HepG2 (cell line): Measurements from ENCODE around the gene C20orf204. TPM values are rescaled to one million over a fixed set of nuclear protein-coding genes. Genes with fewer than 3 reads are reported as not detected.

ENCODE experiments used
- AGO2 ChIP-seq: fragments of 200-400 bp; formaldehyde crosslinking; optimal IDR thresholded peaks from 2 replicates; pipeline ENCODE3; 2017; ENCODE audit warnings: mild to moderate bottlenecking, low read depth, low read length, moderate library complexity
- CREB3 ChIP-seq: sonication (generic); formaldehyde crosslinking; IDR thresholded peaks from 2 replicates; pipeline ENCODE4 v1.5.0; 2020; ENCODE audit warnings: missing genetic modification reagents
- FOXK1 ChIP-seq: sonication (generic); formaldehyde crosslinking; IDR thresholded peaks from 2 replicates; pipeline ENCODE4 v1.4.0; 2020; ENCODE audit warnings: low read depth, missing genetic modification reagents, borderline replicate concordance
- HDAC6 ChIP-seq: fragments of 200-600 bp; sonication (generic); IDR thresholded peaks from 2 replicates; pipeline ENCODE4 v1.7.0; 2017; ENCODE audit warnings: mild to moderate bottlenecking, antibody characterized with exemption, low read length, low read depth
- KDM5B ChIP-seq: sonication (generic); formaldehyde crosslinking; IDR thresholded peaks from 2 replicates; pipeline ENCODE4 v1.4.0; 2020; ENCODE audit warnings: missing genetic modification reagents, mild to moderate bottlenecking, borderline replicate concordance
- KLF13 ChIP-seq: sonication (generic); formaldehyde crosslinking; IDR thresholded peaks from 2 replicates; pipeline ENCODE4 v1.4.0; 2020; ENCODE audit warnings: mild to moderate bottlenecking, missing genetic modification reagents
- PAWR ChIP-seq: sonication (generic); formaldehyde crosslinking; IDR thresholded peaks from 2 replicates; pipeline ENCODE4 v1.4.0; 2020; ENCODE audit warnings: missing genetic modification reagents, mild to moderate bottlenecking, borderline replicate concordance
- RARA ChIP-seq: IDR thresholded peaks from 2 replicates; pipeline ENCODE4 v1.6.1; 2016; ENCODE audit warnings: missing genetic modification reagents, missing compliant biosample characterization
- SRF ChIP-seq: IDR thresholded peaks from 2 replicates; pipeline ENCODE4 v1.6.1; 2011; ENCODE audit warnings: mild to moderate bottlenecking, low read depth, low read length, moderate library complexity
- TCF7L2 ChIP-seq: IDR thresholded peaks from 2 replicates; pipeline ENCODE4 v1.6.1; 2011; ENCODE audit warnings: mild to moderate bottlenecking, low read depth, low read length, moderate library complexity
- THRA ChIP-seq: sonication (generic); formaldehyde crosslinking; IDR thresholded peaks from 2 replicates; pipeline ENCODE4 v1.4.0; 2020; ENCODE audit warnings: missing genetic modification reagents, borderline replicate concordance
- TOPORS ChIP-seq: sonication (generic); formaldehyde crosslinking; IDR thresholded peaks from 2 replicates; pipeline ENCODE4 v1.8.0; 2023; ENCODE audit warnings: mild to moderate bottlenecking, missing genetic modification reagents
- ZFP36L1 ChIP-seq: sonication (generic); formaldehyde crosslinking; IDR thresholded peaks from 2 replicates; pipeline ENCODE4 v1.8.0; 2022; ENCODE audit warnings: mild to moderate bottlenecking, missing genetic modification reagents, moderate library complexity
- ZNF17 ChIP-seq: sonication (generic); formaldehyde crosslinking; IDR thresholded peaks from 2 replicates; pipeline ENCODE4 v1.5.0; 2020; ENCODE audit warnings: mild to moderate bottlenecking, missing genetic modification reagents
- ZNF235 ChIP-seq: sonication (generic); formaldehyde crosslinking; IDR thresholded peaks from 2 replicates; pipeline ENCODE4 v1.8.1; 2023; ENCODE audit warnings: mild to moderate bottlenecking, missing genetic modification reagents, borderline replicate concordance
- ZNF24 ChIP-seq: fragments of 450-650 bp; IDR thresholded peaks from 2 replicates; pipeline ENCODE4 v1.6.1; 2017; ENCODE audit warnings: antibody characterized with exemption, mild to moderate bottlenecking
- ZNF414 ChIP-seq: sonication (generic); formaldehyde crosslinking; IDR thresholded peaks from 2 replicates; pipeline ENCODE4 v1.5.0; 2020; ENCODE audit warnings: missing genetic modification reagents
- ZNF607 ChIP-seq: sonication (generic); formaldehyde crosslinking; IDR thresholded peaks from 2 replicates; pipeline ENCODE4 v1.5.1; 2020; ENCODE audit warnings: missing genetic modification reagents, mild to moderate bottlenecking, borderline replicate concordance
- ZNF660 ChIP-seq: sonication (generic); formaldehyde crosslinking; IDR thresholded peaks from 2 replicates; pipeline ENCODE4 v1.5.1; 2020; ENCODE audit warnings: mild to moderate bottlenecking, low read depth, missing genetic modification reagents, borderline replicate concordance
- polyA plus RNA-seq, 8 experiments: library from polyadenylated mRNA; depleted of rRNA in 3 of 8; stranded (reverse) in 7 of 8; unstranded in 1 of 8; fragments of >200 nt; fragmentation: Illumina TruSeq in 4 of 8; extraction: Trizol in 4 of 8; gene quantifications; 2 replicates each; pipeline versions ENCODE4 v1.2.1 to v1.2.3, GENCODE V29; 2011 to 2016; ENCODE audit warnings: low read depth in 4 of 8, missing spikeins in 1 of 8, mixed read lengths in 1 of 8; ENCODE audit not compliant: insufficient read depth in 1 of 8
- total RNA-seq, 5 experiments: library from RNA; depleted of rRNA; stranded (reverse); fragments of >200 nt; fragmentation: Illumina TruSeq; extraction: Trizol; gene quantifications; 2 replicates each; pipeline ENCODE4 v1.2.3, GENCODE V29; 2016; ENCODE audit warnings: low read depth in 1 of 5
- TF ChIP-seq, protein P1 (sequence below): sonication (generic); formaldehyde crosslinking; IDR thresholded peaks from 2 replicates; pipeline ENCODE4 v1.4.0; 2020; ENCODE audit warnings: missing genetic modification reagents
- TF ChIP-seq, protein P2 (sequence below): sonication (generic); formaldehyde crosslinking; IDR thresholded peaks from 2 replicates; pipeline ENCODE4 v1.5.1; 2020; ENCODE audit warnings: mild to moderate bottlenecking, missing genetic modification reagents
- TF ChIP-seq, protein P3 (sequence below): sonication (generic); formaldehyde crosslinking; IDR thresholded peaks from 2 replicates; pipeline ENCODE4 v1.4.0; 2020; ENCODE audit warnings: mild to moderate bottlenecking, missing genetic modification reagents

Gene C20orf204
- total and polyA plus RNA-seq, 2 of the 13 experiments (the other 11 are each of a cell fraction or from before 2014, with no cell fraction given), result 22.1 to 80.0 TPM

DNA sequence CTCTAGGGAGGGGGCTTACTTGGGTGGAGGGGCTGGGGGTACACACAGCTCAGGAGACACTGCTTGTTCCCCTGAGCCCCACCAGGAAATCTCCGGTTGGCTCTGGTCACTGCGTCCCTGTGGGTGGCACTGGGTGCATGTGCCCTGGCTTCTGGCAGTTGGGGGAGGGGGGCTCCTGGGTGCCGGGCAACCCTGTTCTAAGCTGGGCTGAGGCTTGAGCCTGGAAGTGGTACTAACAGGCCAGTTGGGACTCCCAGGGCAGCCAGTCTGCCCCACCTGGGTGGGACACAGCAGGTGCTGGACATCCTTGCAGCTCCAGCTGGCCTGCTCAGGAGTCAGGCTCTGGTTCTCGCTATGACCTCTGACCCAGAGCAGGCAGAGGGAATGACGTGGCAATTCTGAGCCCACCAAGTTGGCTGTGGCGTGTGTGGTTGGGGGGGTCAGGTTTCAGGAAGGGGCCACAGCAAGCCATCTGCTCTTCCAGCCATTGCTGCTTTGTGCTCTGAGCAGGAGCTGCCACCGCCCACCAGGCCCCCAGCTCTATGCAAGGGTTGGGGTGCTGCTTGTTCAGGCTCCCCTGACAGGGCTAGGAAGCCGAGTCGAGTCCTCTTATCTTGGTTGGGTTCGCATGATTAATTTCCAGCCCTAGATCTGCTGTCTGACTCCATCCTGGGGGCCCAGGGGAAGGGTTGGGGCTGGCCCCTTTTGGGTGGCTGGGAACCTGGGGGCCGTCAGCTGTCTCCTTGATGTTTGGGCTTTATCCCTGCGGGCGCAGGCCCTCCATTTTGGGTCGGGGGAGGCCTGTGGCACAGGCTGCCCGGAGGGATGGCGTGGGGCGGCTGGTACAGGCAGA, 590 bp downstream of the C20orf204 start (continued):
- TF ChIP-seq THRA (CRISPR knock-in tag) (peak; percentile 32; the same call in 1 of the 2 replicates), ZNF660 (CRISPR knock-in tag) (no peak), RARA (peak; percentile 22; the same call in 1 of the 2 replicates), TCF7L2 (no peak), SRF (no peak), AGO2 (peak; percentile 98), FOXK1 (CRISPR knock-in tag) (no peak), ZNF607 (CRISPR knock-in tag) (no peak; the same call in 1 of the 2 replicates), KDM5B (CRISPR knock-in tag) (peak; percentile 92), PAWR (CRISPR knock-in tag) (no peak), CREB3 (no peak), ZFP36L1 (CRISPR knock-in tag) (0 out of 2 replicates have a peak, but pooled peaks have one; percentile 58), ZNF24 (no peak), ZNF17 (CRISPR knock-in tag) (no peak), ZNF235 (CRISPR knock-in tag) (peak; percentile 98), ZNF414 (peak; percentile 97), TOPORS (CRISPR knock-in tag) (0 out of 2 replicates have a peak, but pooled peaks have one; percentile 78), HDAC6 (no peak), KLF13 (CRISPR knock-in tag) (no peak; the same call in 1 of the 2 replicates)
- TF ChIP-seq, protein P1, sequence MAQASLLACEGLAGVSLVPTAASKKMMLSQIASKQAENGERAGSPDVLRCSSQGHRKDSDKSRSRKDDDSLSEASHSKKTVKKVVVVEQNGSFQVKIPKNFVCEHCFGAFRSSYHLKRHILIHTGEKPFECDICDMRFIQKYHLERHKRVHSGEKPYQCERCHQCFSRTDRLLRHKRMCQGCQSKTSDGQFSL (CRISPR knock-in tag), result 0 out of 2 replicates have a peak, but pooled peaks have one; percentile 79
- TF ChIP-seq, protein P2, sequence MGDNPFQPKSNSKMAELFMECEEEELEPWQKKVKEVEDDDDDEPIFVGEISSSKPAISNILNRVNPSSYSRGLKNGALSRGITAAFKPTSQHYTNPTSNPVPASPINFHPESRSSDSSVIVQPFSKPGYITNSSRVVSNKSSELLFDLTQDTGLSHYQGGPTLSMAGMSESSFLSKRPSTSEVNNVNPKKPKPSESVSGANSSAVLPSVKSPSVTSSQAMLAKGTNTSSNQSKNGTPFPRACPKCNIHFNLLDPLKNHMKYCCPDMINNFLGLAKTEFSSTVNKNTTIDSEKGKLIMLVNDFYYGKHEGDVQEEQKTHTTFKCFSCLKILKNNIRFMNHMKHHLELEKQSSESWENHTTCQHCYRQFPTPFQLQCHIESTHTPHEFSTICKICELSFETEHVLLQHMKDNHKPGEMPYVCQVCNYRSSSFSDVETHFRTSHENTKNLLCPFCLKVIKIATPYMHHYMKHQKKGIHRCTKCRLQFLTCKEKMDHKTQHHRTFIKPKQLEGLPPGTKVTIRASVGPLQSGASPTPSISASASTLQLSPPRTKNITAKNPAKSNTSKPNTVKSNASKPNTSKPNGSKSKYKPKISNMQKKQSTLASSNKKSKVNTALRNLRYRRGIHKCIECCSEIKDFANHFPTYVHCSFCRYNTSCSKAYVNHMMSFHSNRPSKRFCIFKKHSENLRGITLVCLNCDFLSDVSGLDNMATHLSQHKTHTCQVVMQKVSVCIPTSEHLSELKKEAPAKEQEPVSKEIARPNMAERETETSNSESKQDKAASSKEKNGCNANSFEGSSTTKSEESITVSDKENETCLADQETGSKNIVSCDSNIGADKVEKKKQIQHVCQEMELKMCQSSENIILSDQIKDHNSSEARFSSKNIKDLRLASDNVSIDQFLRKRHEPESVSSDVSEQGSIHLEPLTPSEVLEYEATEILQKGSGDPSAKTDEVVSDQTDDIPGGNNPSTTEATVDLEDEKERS (CRISPR knock-in tag), result peak; percentile 30; the same call in 1 of the 2 replicates
- TF ChIP-seq, protein P3, sequence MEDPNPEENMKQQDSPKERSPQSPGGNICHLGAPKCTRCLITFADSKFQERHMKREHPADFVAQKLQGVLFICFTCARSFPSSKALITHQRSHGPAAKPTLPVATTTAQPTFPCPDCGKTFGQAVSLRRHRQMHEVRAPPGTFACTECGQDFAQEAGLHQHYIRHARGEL (CRISPR knock-in tag), result peak; percentile 82; the same call in 1 of the 2 replicates
